H9 (cell line): ENCODE data around the gene ADTRP. TPM values are rescaled to one million over a fixed set of nuclear protein-coding genes. Genes with fewer than 3 reads are reported as not detected.

Experiments used
- DNase-seq: peaks from one replicate; pipeline ENCODE4 v3.0.0-alpha.2; 2017
- H2AFZ ChIP-seq: one replicate; pipeline ENCODE4 v1.6.1; 2013; ENCODE audit warnings: mild to moderate bottlenecking, low read length, control low read depth, moderate library complexity
- H2AK5ac ChIP-seq: 2 replicates; pipeline ENCODE4 v1.6.1; 2013; ENCODE audit warnings: low read length, control low read depth, mixed read lengths; ENCODE audit not compliant: insufficient read length
- H2BK120ac ChIP-seq: one replicate; pipeline ENCODE4 v1.6.1; 2013; ENCODE audit warnings: low read depth, mild to moderate bottlenecking, low read length, control low read depth, inconsistent platforms; ENCODE audit not compliant: poor library complexity, severe bottlenecking
- H2BK12ac ChIP-seq: 2 replicates; pipeline ENCODE4 v1.6.1; 2013; ENCODE audit warnings: low read length, control low read depth, mixed read lengths, low read depth; ENCODE audit not compliant: insufficient read length
- H2BK15ac ChIP-seq: 2 replicates; pipeline ENCODE4 v1.6.1; 2013; ENCODE audit warnings: low read depth, low read length, control low read depth
- H2BK20ac ChIP-seq: one replicate; pipeline ENCODE4 v1.6.1; 2013; ENCODE audit warnings: low read depth, mild to moderate bottlenecking, low read length, control low read depth, inconsistent platforms; ENCODE audit not compliant: poor library complexity, severe bottlenecking
- H2BK5ac ChIP-seq: 2 replicates; pipeline ENCODE4 v1.6.1; 2013; ENCODE audit warnings: low read length, control low read depth, mixed read lengths; ENCODE audit not compliant: insufficient read length
- H3K14ac ChIP-seq: 2 replicates; pipeline ENCODE4 v1.6.1; 2013; ENCODE audit warnings: low read length, control low read depth; ENCODE audit not compliant: insufficient read depth
- H3K18ac ChIP-seq: 2 replicates; pipeline ENCODE4 v1.6.1; 2013; ENCODE audit warnings: low read depth, mild to moderate bottlenecking, mixed read lengths, low read length, control low read depth; ENCODE audit not compliant: insufficient read length
- H3K23ac ChIP-seq: 2 replicates; pipeline ENCODE4 v1.6.1; 2013; ENCODE audit warnings: low read length, control low read depth, mixed read lengths, low read depth; ENCODE audit not compliant: insufficient read length
- H3K23me2 ChIP-seq: 2 replicates; pipeline ENCODE4 v1.6.1; 2013; ENCODE audit warnings: low read depth, mild to moderate bottlenecking, mixed read lengths, low read length, control low read depth; ENCODE audit not compliant: insufficient read length, poor library complexity, severe bottlenecking
- H3K27ac ChIP-seq: 2 replicates; pipeline ENCODE4 v1.5.1; 2013; ENCODE audit warnings: low read length, control low read depth, mixed read lengths, low read depth; ENCODE audit not compliant: insufficient read length
- H3K27me3 ChIP-seq: 2 replicates; pipeline ENCODE4 v1.6.1; 2013; ENCODE audit warnings: low read length, control low read depth, inconsistent platforms; ENCODE audit not compliant: insufficient read depth
- H3K4ac ChIP-seq: 2 replicates; pipeline ENCODE4 v1.6.1; 2013; ENCODE audit warnings: low read depth, mild to moderate bottlenecking, control low read depth, inconsistent platforms, low read length, moderate library complexity
- H3K4me1 ChIP-seq: 2 replicates; pipeline ENCODE4 v1.6.1; 2013; ENCODE audit warnings: low read length, control low read depth, inconsistent platforms; ENCODE audit not compliant: insufficient read depth
- H3K4me2 ChIP-seq: 2 replicates; pipeline ENCODE4 v1.6.1; 2013; ENCODE audit warnings: low read length, control low read depth, mixed read lengths; ENCODE audit not compliant: insufficient read length, insufficient read depth
- H3K56ac ChIP-seq: 2 replicates; pipeline ENCODE4 v1.6.1; 2013; ENCODE audit warnings: low read depth, mild to moderate bottlenecking, mixed read lengths, low read length, control low read depth; ENCODE audit not compliant: insufficient read length
- H3K79me1 ChIP-seq: 2 replicates; pipeline ENCODE4 v1.6.1; 2013; ENCODE audit warnings: low read depth, mild to moderate bottlenecking, moderate library complexity, low read length, control low read depth, inconsistent platforms; ENCODE audit not compliant: insufficient read depth, poor library complexity, severe bottlenecking
- H3K79me2 ChIP-seq: 2 replicates; pipeline ENCODE4 v1.6.1; 2013; ENCODE audit warnings: low read length, control low read depth, inconsistent platforms; ENCODE audit not compliant: insufficient read depth
- H3K9ac ChIP-seq: 2 replicates; pipeline ENCODE4 v1.6.1; 2013; ENCODE audit warnings: low read length, control low read depth, mixed read lengths; ENCODE audit not compliant: insufficient read length; ENCODE audit errors: extremely low read depth
- H3K9me3 ChIP-seq: one replicate; pipeline ENCODE4 v1.6.1; 2013; ENCODE audit warnings: low read depth, low read length, inconsistent platforms; ENCODE audit not compliant: control insufficient read depth
- H3T11ph ChIP-seq: one replicate; pipeline ENCODE4 v1.6.1; 2013; ENCODE audit warnings: mild to moderate bottlenecking, low read length, control low read depth, inconsistent platforms
- H4K20me1 ChIP-seq: one replicate; pipeline ENCODE4 v1.6.1; 2013; ENCODE audit not compliant: control insufficient read depth, insufficient read length, insufficient read depth
- H4K5ac ChIP-seq: 2 replicates; pipeline ENCODE4 v1.6.1; 2013; ENCODE audit warnings: low read depth, mild to moderate bottlenecking, mixed read lengths, low read length, control low read depth; ENCODE audit not compliant: insufficient read length
- H4K8ac ChIP-seq: replicated peaks from 2 replicates; pipeline ENCODE4 v1.6.1; 2013; ENCODE audit warnings: low read length, control low read depth, mixed read lengths, low read depth; ENCODE audit not compliant: insufficient read length
- H4K91ac ChIP-seq: 2 replicates; pipeline ENCODE4 v1.6.1; 2013; ENCODE audit warnings: low read depth, mild to moderate bottlenecking, moderate library complexity, mixed read lengths, low read length, control low read depth; ENCODE audit not compliant: insufficient read length
- H3K27ac Mint-ChIP-seq, 3 experiments: 2 replicates in 2 of 3; 3 replicates in 1 of 3; pipeline ENCODE4 v1.8.0; 2020 to 2021; ENCODE audit warnings: mixed read lengths in 3 of 3, mild to moderate bottlenecking in 1 of 3, moderate library complexity in 1 of 3
- H3K27me3 Mint-ChIP-seq: 2 replicates; pipeline ENCODE4 v1.8.0; 2021; ENCODE audit warnings: low read depth, mild to moderate bottlenecking, moderate library complexity, mixed read lengths
- H3K36me3 Mint-ChIP-seq, 3 experiments: 2 replicates in 2 of 3; 3 replicates in 1 of 3; pipeline ENCODE4 v1.8.0; 2020 to 2021; ENCODE audit warnings: low read depth in 3 of 3, mixed read lengths in 3 of 3; ENCODE audit not compliant: insufficient read depth in 1 of 3
- H3K4me1 Mint-ChIP-seq, 2 experiments: 2 replicates each; pipeline ENCODE4 v1.8.0; 2020; ENCODE audit warnings: mixed read lengths in 2 of 2
- H3K4me3 Mint-ChIP-seq, 2 experiments: 2 replicates in 1 of 2; 3 replicates in 1 of 2; pipeline ENCODE4 v1.8.0; 2020 to 2021; ENCODE audit warnings: mild to moderate bottlenecking in 2 of 2, mixed read lengths in 2 of 2, moderate library complexity in 1 of 2
- H3K9me3 Mint-ChIP-seq, 2 experiments: 2 replicates in 1 of 2; 3 replicates in 1 of 2; pipeline ENCODE4 v1.8.0; 2020; ENCODE audit warnings: mild to moderate bottlenecking in 2 of 2, mixed read lengths in 2 of 2, moderate library complexity in 1 of 2
- WGBS: extraction: QIAGEN DNeasy Blood & Tissue Kit; methylation state at CpG from one replicate; pipeline ENCODE4 v1.1.7; 2013; ENCODE audit warnings: missing lambda C conversion rate, low lambda C conversion rate, mixed read lengths; ENCODE audit not compliant: insufficient read length; ENCODE audit errors: extremely low coverage; 5-methylcytosine and 5-hydroxymethylcytosine counted together
- total RNA-seq: library from RNA; stranded (reverse); gene quantifications from 2 replicates; pipeline ENCODE4 v1.2.1, GENCODE V29; 2021
- TF ChIP-seq, protein P1 (sequence below): fragments of 200-600 bp; sonication (generic); conservative IDR thresholded peaks from 3 replicates; pipeline ENCODE4 v1.8.0; 2021; ENCODE audit warnings: antibody characterized with exemption, mild to moderate bottlenecking

The ADTRP gene
- total RNA-seq, 1 experiment from 2014 or later: not detected

DNA sequence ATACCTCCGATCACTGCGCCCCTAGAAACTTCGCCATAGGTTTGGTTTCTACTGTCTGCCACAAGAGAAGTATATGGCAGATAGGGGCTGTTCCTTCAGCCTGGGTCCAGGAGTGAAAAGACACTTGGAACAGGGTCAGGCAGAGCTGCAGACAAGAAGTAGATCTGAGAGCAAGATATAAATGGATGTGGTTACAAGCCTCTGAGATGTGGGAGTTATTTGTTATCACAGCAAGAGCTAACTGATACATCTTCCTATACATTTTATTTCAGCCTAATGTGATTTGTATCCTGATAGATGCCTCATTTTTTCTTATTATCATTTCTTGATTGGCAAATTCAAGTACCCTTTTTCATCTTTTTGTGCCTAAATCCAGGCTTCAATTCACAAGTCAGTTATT, 40.9 kb upstream of the ADTRP start:
- no peaks in the 10 kb centered on the region for H3K23me2 ChIP-seq
- no peaks in the 10 kb centered on the region for H3K27me3 ChIP-seq
- no peak overlapping the region for H3K9ac ChIP-seq
- H3K9me3 ChIP-seq: no peaks in the 10 kb centered on the region
- no peaks in the 10 kb centered on the region; the same call in 1 of the 2 replicates for H3K27me3 Mint-ChIP-seq
- H4K5ac ChIP-seq: no peak overlapping the region
- H3K23ac ChIP-seq: no peak overlapping the region
- H3T11ph ChIP-seq: no peak overlapping the region
- H3K27ac ChIP-seq: no peak overlapping the region
- TF ChIP-seq, protein P1, sequence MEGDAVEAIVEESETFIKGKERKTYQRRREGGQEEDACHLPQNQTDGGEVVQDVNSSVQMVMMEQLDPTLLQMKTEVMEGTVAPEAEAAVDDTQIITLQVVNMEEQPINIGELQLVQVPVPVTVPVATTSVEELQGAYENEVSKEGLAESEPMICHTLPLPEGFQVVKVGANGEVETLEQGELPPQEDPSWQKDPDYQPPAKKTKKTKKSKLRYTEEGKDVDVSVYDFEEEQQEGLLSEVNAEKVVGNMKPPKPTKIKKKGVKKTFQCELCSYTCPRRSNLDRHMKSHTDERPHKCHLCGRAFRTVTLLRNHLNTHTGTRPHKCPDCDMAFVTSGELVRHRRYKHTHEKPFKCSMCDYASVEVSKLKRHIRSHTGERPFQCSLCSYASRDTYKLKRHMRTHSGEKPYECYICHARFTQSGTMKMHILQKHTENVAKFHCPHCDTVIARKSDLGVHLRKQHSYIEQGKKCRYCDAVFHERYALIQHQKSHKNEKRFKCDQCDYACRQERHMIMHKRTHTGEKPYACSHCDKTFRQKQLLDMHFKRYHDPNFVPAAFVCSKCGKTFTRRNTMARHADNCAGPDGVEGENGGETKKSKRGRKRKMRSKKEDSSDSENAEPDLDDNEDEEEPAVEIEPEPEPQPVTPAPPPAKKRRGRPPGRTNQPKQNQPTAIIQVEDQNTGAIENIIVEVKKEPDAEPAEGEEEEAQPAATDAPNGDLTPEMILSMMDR: no peak
- no peak overlapping the region for H4K91ac ChIP-seq
- H4K20me1 ChIP-seq: no peaks in the 10 kb centered on the region
- no peak overlapping the region for H3K56ac ChIP-seq
- H2AK5ac ChIP-seq: no peak overlapping the region
- no peak overlapping the region for H2BK15ac ChIP-seq
- no peak overlapping the region for H3K14ac ChIP-seq
- DNase-seq: no peak
- H3K79me2 ChIP-seq: no peaks in the 10 kb centered on the region
- H4K8ac ChIP-seq: no peak overlapping the region
- H3K4ac ChIP-seq: no peak overlapping the region
- H3K4me1 ChIP-seq: no peaks in the 10 kb centered on the region
- H3K4me1 Mint-ChIP-seq: 0 out of 4 replicates have a peak, but pooled peaks cover 0 to 4% of the 10 kb centered on the region in 2 experiments
- H3K9me3 Mint-ChIP-seq: peaks cover 0 to 4% of the 10 kb centered on the region in 2 experiments; a peak in 2 of 5 replicates
- WGBS: no CpG with 5 or more reads among the region's 3 CpGs
- no peak overlapping the region for H3K27ac Mint-ChIP-seq
- no peak overlapping the region for H2BK20ac ChIP-seq
- no peak overlapping the region for H2AFZ ChIP-seq
- no peak overlapping the region for H2BK12ac ChIP-seq
- no peak overlapping the region for H2BK5ac ChIP-seq
- no peak overlapping the region for H3K18ac ChIP-seq
- no peaks in the 10 kb centered on the region for H3K79me1 ChIP-seq
- H3K4me2 ChIP-seq: no peak overlapping the region
- no peak overlapping the region for H2BK120ac ChIP-seq
- H3K4me3 Mint-ChIP-seq: no peak overlapping the region
- no peaks in the 10 kb centered on the region; a peak in 2 of 7 replicates for H3K36me3 Mint-ChIP-seq
